ENCODE results near the gene FEZF2. TPM values are rescaled to one million over a fixed set of nuclear protein-coding genes. Genes with fewer than 3 reads are reported as not detected.

Gene FEZF2
- total RNA-seq, 1 donor from 2014 or later = not detected

DNA sequence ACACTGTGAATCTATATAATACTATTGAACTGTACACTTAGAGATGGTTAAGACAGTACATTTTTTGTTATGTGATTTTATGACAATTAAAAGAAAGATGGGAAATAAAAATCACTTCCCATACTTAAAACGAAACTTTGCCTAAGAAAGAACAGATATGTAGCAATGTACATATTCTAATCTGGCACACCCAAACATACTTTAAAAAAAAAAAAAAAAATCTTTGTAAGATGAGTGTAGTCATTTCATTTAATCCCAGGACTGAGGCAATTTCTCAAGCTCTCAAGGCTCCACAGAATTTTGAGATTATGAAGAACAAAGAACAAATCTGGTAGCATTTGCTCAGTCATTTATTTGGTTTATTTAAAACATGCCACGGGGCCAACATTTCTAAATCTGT is 40.3 kb upstream of the FEZF2 start:
- H3K4me3 ChIP-seq = no peak overlapping the region
- TF ChIP-seq, protein P1, sequence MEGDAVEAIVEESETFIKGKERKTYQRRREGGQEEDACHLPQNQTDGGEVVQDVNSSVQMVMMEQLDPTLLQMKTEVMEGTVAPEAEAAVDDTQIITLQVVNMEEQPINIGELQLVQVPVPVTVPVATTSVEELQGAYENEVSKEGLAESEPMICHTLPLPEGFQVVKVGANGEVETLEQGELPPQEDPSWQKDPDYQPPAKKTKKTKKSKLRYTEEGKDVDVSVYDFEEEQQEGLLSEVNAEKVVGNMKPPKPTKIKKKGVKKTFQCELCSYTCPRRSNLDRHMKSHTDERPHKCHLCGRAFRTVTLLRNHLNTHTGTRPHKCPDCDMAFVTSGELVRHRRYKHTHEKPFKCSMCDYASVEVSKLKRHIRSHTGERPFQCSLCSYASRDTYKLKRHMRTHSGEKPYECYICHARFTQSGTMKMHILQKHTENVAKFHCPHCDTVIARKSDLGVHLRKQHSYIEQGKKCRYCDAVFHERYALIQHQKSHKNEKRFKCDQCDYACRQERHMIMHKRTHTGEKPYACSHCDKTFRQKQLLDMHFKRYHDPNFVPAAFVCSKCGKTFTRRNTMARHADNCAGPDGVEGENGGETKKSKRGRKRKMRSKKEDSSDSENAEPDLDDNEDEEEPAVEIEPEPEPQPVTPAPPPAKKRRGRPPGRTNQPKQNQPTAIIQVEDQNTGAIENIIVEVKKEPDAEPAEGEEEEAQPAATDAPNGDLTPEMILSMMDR (IDR thresholded peaks at IDR 0.05; ENCODE audit: borderline replicate concordance) = no peak
- no peaks in the 10 kb centered on the region for H3K36me3 ChIP-seq
- no peak for DNase-seq
- no peaks in the 10 kb centered on the region for H3K4me1 ChIP-seq
- no peak overlapping the region for H3K27ac ChIP-seq (replicated peaks)
- no peaks in the 10 kb centered on the region for H3K9me3 ChIP-seq (replicated peaks)
- intact Hi-C loops (cut with micrococcal nuclease) = no loop called here
- peaks cover 7% of the 10 kb centered on the region for H3K27me3 ChIP-seq (ENCODE audit: low read depth)

DNA sequence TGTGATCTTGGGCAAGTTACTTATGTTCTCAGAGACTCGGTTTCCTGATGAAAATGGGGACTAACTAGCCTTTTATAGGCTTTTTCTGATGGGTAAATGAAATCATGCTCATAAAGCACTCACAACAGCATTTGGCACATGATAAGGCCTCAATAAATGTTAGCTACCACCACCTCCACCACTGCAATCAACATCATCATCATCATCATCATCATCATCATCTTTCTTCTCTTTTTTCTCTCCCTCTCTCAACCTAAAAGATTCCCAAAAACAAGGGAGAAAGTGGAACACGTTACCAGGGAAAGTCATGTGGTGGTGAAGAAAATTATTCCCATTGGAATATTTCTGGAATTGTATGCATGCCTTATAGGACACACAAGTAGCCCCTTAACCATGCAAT is 33.6 kb upstream of the FEZF2 start:
- intact Hi-C loops (cut with micrococcal nuclease) = no loop called here
- Histone ChIP-seq H3K27ac (replicated peaks) (no peak overlapping the region), H3K4me1 (peaks cover 5% of the 10 kb centered on the region), H3K9me3 (replicated peaks) (no peaks in the 10 kb centered on the region), H3K36me3 (no peaks in the 10 kb centered on the region), H3K27me3 (ENCODE audit: low read depth) (peaks cover 23% of the 10 kb centered on the region), H3K4me3 (no peak overlapping the region)
- TF ChIP-seq, protein P1 (IDR thresholded peaks at IDR 0.05; ENCODE audit: borderline replicate concordance) = no peak
- DNase-seq = no peak

DNA sequence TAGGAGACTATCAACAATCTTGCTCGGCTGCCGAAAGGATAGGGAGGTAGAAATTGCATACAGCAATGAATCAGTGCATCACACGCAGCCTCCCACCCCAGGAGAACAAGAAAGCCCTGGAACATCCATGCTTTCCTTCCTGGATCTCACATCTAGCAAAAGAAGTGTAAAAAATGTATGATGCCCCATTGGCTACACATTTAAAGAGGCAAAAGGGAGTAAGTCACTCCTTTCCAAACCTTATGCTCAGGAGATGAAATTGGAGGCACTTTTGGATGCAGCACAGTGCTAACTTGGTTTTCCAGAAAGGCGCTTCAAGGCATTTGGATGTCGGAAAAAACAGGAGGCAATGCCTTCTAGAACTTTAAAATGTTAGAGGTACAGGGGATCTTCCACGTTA is 32.2 kb upstream of the FEZF2 start:
- intact Hi-C loops (cut with micrococcal nuclease) = no loop called here
- H3K9me3 ChIP-seq (replicated peaks) = no peaks in the 10 kb centered on the region
- H3K36me3 ChIP-seq = no peaks in the 10 kb centered on the region
- H3K4me3 ChIP-seq = no peak overlapping the region
- TF ChIP-seq, protein P1 (IDR thresholded peaks at IDR 0.05; ENCODE audit: borderline replicate concordance) = no peak
- H3K27ac ChIP-seq (replicated peaks) = no peak overlapping the region
- peaks cover 23% of the 10 kb centered on the region for H3K27me3 ChIP-seq (ENCODE audit: low read depth)
- DNase-seq = no peak
- H3K4me1 ChIP-seq = peaks cover 5% of the 10 kb centered on the region

DNA sequence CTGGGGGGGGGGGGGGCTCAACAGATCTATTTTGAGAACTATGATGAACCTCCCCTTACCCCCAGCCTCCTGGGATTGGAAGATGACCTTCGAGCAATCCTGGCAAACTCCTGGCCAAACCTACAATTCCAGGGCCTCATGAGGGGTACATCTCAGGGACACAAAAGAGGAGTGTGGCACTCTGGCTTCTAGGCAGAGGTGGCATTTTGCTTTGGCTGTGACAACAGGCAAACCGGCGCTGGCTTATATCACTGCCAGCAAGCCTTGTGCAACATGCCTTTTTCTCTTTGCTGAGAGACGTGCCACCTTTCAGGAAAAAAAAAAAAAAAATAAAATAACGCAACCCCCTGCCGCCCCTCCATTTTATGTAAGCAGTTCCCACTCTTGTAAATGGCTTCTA is 31.8 kb upstream of the FEZF2 start:
- DNase-seq = peak; percentile 14
- intact Hi-C loops (cut with micrococcal nuclease) = no loop called here
- Histone ChIP-seq H3K4me1 (peaks cover 5% of the 10 kb centered on the region), H3K27ac (replicated peaks) (no peak overlapping the region), H3K4me3 (no peak overlapping the region), H3K9me3 (replicated peaks) (no peaks in the 10 kb centered on the region), H3K27me3 (ENCODE audit: low read depth) (peaks cover 23% of the 10 kb centered on the region), H3K36me3 (no peaks in the 10 kb centered on the region)
- TF ChIP-seq, protein P1 (IDR thresholded peaks at IDR 0.05; ENCODE audit: borderline replicate concordance) = no peak

DNA sequence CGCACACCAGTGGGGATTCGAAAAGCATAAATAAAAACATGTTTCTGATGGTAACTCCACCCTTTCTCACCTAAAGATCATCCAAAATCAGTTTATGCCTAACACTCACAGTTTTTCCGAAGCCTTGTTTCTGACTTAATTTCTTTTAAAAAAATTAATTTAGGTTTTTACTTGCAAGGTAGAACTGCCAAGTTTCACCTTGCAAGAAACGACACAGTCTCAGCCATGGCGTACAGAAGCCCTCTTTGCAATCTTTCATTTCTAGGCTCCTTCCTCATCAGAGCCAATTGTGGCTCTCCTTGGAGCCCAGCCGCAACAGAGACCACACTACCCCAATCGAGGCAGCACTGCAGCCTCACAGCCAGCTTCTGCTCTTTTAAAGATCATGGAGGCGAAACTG is 31.0 kb upstream of the FEZF2 start:
- Histone ChIP-seq H3K4me1 (peaks cover 5% of the 10 kb centered on the region), H3K36me3 (no peaks in the 10 kb centered on the region), H3K27ac (replicated peaks) (no peak overlapping the region), H3K4me3 (no peak overlapping the region), H3K9me3 (replicated peaks) (no peaks in the 10 kb centered on the region), H3K27me3 (ENCODE audit: low read depth) (peaks cover 23% of the 10 kb centered on the region)
- TF ChIP-seq, protein P1 (IDR thresholded peaks at IDR 0.05; ENCODE audit: borderline replicate concordance) = no peak
- no peak for DNase-seq
- intact Hi-C loops (cut with micrococcal nuclease) = no loop called here

DNA sequence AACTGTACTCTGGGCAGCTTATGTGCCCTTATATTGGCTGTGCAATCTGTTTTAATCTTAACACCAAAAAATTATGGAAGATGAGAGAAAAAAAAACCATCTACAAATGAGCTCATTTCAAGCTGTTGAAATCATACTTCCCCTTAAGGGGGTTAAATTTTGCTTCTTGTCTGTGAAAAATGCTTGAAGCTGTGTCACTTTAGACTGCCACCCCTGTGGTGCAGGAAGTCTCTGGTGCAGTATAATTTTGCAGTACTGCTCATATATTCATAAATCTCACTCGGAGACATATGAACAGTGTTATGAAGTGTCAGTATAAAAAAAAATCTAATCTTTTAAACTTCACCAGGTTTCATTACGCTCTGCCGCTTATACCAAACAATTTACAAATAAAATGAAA is 30.4 kb upstream of the FEZF2 start:
- Histone ChIP-seq H3K36me3 (no peaks in the 10 kb centered on the region), H3K4me3 (no peak overlapping the region), H3K4me1 (peaks cover 5% of the 10 kb centered on the region), H3K27me3 (ENCODE audit: low read depth) (peaks cover 23% of the 10 kb centered on the region), H3K27ac (replicated peaks) (no peak overlapping the region), H3K9me3 (replicated peaks) (no peaks in the 10 kb centered on the region)
- intact Hi-C loops (cut with micrococcal nuclease) = no loop called here
- DNase-seq = no peak
- TF ChIP-seq, protein P1 (IDR thresholded peaks at IDR 0.05; ENCODE audit: borderline replicate concordance) = no peak
